Measurements from ENCODE around the gene TEK. TPM values are rescaled to one million over a fixed set of nuclear protein-coding genes. Genes with fewer than 3 reads are reported as not detected.
A peak's percentile ranks its signal among the peaks of the same experiment; 100 is the strongest.

Gene TEK
- polyA plus RNA-seq, 2 of the 4 experiments (the other 2 are of a cell fraction), result 0.04 TPM; not detected in 1

DNA sequence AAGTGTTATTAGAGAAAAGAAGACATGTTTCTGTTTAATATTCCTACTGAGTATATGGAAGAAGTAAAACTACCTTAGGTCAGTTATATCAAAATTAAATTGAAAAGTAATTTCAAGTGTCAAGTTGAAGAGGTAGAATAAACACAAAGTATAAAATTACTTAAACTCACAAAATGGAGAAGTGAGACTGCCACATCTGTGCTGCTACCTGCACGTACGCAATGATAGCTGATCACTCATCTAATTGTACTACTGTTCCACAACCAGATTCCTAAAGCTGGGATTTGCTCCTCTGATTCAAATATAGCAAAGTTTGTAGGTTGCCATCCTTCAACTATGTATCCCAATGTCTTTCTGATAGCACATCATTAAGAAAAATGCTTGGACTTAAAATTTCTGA lies 163.1 kb downstream of the TEK start:
- Histone ChIP-seq H3K27ac (no peak overlapping the region), H3K4me3 (no peak overlapping the region), H3K9me3 (no peaks in the 10 kb centered on the region), H3K4me2 (no peak overlapping the region), H3K4me1 (no peaks in the 10 kb centered on the region)
- no peak for DNase-seq (ENCODE audit: low read depth in 1 of 2, low spot score in 1 of 2)
- CTCF ChIA-PET, result interaction anchor here (1.6 to 2.0 kb wide), 2 partner anchors 11 to 25 kb away, joined by 4 to 5 read pairs; no protein-coding TSS in a partner anchor
- TF ChIP-seq SMC3 (IDR thresholded peaks at IDR 0.05), result no peak
- TF ChIP-seq CHD4 (IDR thresholded peaks at IDR 0.05; ENCODE audit: borderline replicate concordance), result no peak
- TF ChIP-seq, protein P1, sequence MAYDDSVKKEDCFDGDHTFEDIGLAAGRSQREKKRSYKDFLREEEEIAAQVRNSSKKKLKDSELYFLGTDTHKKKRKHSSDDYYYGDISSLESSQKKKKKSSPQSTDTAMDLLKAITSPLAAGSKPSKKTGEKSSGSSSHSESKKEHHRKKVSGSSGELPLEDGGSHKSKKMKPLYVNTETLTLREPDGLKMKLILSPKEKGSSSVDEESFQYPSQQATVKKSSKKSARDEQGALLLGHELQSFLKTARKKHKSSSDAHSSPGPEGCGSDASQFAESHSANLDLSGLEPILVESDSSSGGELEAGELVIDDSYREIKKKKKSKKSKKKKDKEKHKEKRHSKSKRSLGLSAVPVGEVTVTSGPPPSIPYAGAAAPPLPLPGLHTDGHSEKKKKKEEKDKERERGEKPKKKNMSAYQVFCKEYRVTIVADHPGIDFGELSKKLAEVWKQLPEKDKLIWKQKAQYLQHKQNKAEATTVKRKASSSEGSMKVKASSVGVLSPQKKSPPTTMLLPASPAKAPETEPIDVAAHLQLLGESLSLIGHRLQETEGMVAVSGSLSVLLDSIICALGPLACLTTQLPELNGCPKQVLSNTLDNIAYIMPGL (CRISPR knock-in tag; IDR thresholded peaks at IDR 0.05; ENCODE audit: borderline replicate concordance), result no peak
- TF ChIP-seq JUNB (IDR thresholded peaks at IDR 0.05), result no peak
- no peak for TF ChIP-seq MAFK (IDR thresholded peaks at IDR 0.05; ENCODE audit: partially characterized antibody)
- no peak for TF ChIP-seq HOXB5 (CRISPR knock-in tag; IDR thresholded peaks at IDR 0.05)
- TF ChIP-seq GATA3 (IDR thresholded peaks at IDR 0.05; ENCODE audit: borderline replicate concordance), result no peak
- no peak for TF ChIP-seq KDM1A (IDR thresholded peaks at IDR 0.05; ENCODE audit: low read depth)
- TF ChIP-seq ZC3H11A (IDR thresholded peaks at IDR 0.05), result no peak
- TF ChIP-seq HEYL (CRISPR knock-in tag; IDR thresholded peaks at IDR 0.05), result no peak
- TF ChIP-seq POLR2A (IDR thresholded peaks at IDR 0.05; ENCODE audit: low read length), result no peak
- no peak for TF ChIP-seq KDM5A (IDR thresholded peaks at IDR 0.05)
- no peak for TF ChIP-seq NR3C1 (IDR thresholded peaks at IDR 0.05)
- FAIRE-seq, result no peak
- ATAC-seq, result no peak
- WGBS (ENCODE audit: missing lambda C conversion rate), result 83% methylated on average over 2 of the region's 2 CpGs
- POLR2A ChIA-PET, result no interaction called here

DNA sequence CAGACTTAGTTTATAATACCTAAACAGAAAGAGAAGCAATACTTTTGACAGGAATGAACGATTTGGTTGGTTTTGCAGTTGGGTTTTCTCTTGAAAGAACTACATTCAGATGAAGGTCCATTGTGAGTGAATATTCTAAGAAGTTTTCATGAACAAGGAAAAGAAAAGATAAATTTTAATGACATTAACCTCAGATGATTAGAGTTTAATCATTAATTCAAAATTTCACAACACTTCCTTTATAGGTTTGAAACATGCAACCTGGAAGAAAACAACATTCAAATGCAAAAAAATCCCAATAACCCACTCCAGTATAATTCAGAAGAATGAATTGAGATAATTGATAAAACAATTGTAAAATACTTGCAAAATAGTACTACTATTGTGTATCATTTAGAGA lies 164.2 kb downstream of the TEK start:
- H3K9me3 ChIP-seq, result no peaks in the 10 kb centered on the region
- ATAC-seq (no peak), FAIRE-seq (peak; percentile 59), DNase-seq (ENCODE audit: low read depth in 1 of 2, low spot score in 1 of 2) (no peak)
- ChIA-PET POLR2A (no interaction called here), CTCF (interaction anchor here (0.7 to 2.4 kb wide), 4 partner anchors 12 to 240 kb away, joined by 3 to 12 read pairs (median 4); no protein-coding TSS in a partner anchor)
- no peak overlapping the region for H3K4me2 ChIP-seq
- no peak for TF ChIP-seq RAD21 (conservative IDR thresholded peaks at IDR 0.05 in 1 of 2, IDR thresholded peaks at IDR 0.05 in 1 of 2)
- TF ChIP-seq JUNB (IDR thresholded peaks at IDR 0.05), result no peak
- TF ChIP-seq, protein P2, sequence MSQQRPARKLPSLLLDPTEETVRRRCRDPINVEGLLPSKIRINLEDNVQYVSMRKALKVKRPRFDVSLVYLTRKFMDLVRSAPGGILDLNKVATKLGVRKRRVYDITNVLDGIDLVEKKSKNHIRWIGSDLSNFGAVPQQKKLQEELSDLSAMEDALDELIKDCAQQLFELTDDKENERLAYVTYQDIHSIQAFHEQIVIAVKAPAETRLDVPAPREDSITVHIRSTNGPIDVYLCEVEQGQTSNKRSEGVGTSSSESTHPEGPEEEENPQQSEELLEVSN (IDR thresholded peaks at IDR 0.05; ENCODE audit: borderline replicate concordance, low read depth), result no peak
- TF ChIP-seq KDM1A (IDR thresholded peaks at IDR 0.05; ENCODE audit: low read depth), result no peak
- no peaks in the 10 kb centered on the region for H3K4me1 ChIP-seq
- H3K27ac ChIP-seq, result no peak overlapping the region
- WGBS (ENCODE audit: missing lambda C conversion rate), result 7% methylated on average over 1 of the region's 1 CpG
- no peak overlapping the region for H3K4me3 ChIP-seq

DNA sequence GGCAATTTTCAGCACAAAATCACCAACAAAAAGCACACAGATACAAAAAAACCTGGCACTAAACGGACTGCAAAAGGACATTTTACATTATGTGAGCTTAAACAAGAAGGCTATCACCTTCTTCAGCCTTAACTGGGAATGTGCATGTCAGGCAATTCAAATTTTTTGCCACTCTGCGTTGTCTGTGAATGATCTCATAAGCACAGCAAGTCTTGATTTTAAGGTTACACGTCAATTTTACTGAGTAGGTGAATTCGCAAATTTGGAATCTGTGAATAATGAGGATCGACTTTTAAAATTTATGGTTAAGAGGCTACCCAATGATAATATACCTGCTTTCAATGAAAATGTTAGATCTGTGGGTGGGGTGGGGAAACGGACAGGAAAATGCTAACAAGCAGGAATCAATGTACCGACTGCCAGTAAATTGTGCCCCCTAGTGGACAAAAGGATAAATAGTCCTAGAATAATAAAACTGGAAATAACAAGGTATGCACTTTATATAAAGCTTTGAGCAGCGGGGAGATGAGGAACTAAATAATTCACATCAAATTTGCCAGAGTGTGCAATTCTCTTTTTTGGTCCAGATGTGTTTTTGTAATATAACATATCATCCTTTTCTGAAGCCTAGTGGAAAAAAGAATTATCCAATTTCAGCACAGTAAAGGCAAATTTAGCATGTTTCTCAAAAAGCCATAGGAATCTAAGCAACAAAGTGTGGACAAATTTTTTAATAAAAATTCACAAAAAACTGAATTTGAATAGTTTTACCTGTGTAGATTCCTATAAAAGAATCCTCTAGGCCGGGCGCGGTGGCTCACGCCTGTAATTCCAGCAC lies 167.4 kb downstream of the TEK start:
- Histone ChIP-seq H3K4me1 (no peaks in the 10 kb centered on the region), H3K4me2 (peak overlapping the region; percentile 73), H3K9me3 (no peaks in the 10 kb centered on the region), H3K4me3 (peak overlapping the region; percentile 27; the same call in 1 of the 3 replicates), H3K27ac (no peak overlapping the region)
- POLR2A ChIA-PET, result no interaction called here
- CTCF ChIA-PET, result interaction anchor here (0.6 to 4.1 kb wide), 28 partner anchors 9 to 396 kb away, joined by 3 to 40 read pairs (median 3); no protein-coding TSS in a partner anchor
- 30% methylated on average over 12 of the region's 12 CpGs for WGBS (ENCODE audit: missing lambda C conversion rate)
- FAIRE-seq (peak; percentile 94), ATAC-seq (peak; percentile 82 to 89), DNase-seq (ENCODE audit: low read depth in 1 of 2, low spot score in 1 of 2) (peak; percentile 34 to 61)
- TF ChIP-seq CHD4 (IDR thresholded peaks at IDR 0.05; ENCODE audit: borderline replicate concordance) (no peak), HOXB13 (CRISPR knock-in tag; IDR thresholded peaks at IDR 0.05; ENCODE audit: low read depth) (no peak), RAD21 (conservative IDR thresholded peaks at IDR 0.05 in 1 of 2, IDR thresholded peaks at IDR 0.05 in 1 of 2) (peak; percentile 80 to 83), MAFK (IDR thresholded peaks at IDR 0.05; ENCODE audit: partially characterized antibody) (peak; percentile 60), RFX5 (IDR thresholded peaks at IDR 0.05) (no peak), BHLHE40 (IDR thresholded peaks at IDR 0.05; ENCODE audit: low read depth, low read length) (no peak), FOSL2 (IDR thresholded peaks at IDR 0.05) (no peak), FOSL2 (CRISPR knock-in tag; IDR thresholded peaks at IDR 0.05) (no peak), POLR2AphosphoS2 (conservative IDR thresholded peaks at IDR 0.05; ENCODE audit: low read length) (no peak), HOXA7 (CRISPR knock-in tag; IDR thresholded peaks at IDR 0.05) (no peak), RARB (CRISPR knock-in tag; IDR thresholded peaks at IDR 0.05) (no peak)
- TF ChIP-seq, protein P3, sequence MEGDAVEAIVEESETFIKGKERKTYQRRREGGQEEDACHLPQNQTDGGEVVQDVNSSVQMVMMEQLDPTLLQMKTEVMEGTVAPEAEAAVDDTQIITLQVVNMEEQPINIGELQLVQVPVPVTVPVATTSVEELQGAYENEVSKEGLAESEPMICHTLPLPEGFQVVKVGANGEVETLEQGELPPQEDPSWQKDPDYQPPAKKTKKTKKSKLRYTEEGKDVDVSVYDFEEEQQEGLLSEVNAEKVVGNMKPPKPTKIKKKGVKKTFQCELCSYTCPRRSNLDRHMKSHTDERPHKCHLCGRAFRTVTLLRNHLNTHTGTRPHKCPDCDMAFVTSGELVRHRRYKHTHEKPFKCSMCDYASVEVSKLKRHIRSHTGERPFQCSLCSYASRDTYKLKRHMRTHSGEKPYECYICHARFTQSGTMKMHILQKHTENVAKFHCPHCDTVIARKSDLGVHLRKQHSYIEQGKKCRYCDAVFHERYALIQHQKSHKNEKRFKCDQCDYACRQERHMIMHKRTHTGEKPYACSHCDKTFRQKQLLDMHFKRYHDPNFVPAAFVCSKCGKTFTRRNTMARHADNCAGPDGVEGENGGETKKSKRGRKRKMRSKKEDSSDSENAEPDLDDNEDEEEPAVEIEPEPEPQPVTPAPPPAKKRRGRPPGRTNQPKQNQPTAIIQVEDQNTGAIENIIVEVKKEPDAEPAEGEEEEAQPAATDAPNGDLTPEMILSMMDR (IDR thresholded peaks at IDR 0.05), result peak; percentile 89
- TF ChIP-seq, protein P4, sequence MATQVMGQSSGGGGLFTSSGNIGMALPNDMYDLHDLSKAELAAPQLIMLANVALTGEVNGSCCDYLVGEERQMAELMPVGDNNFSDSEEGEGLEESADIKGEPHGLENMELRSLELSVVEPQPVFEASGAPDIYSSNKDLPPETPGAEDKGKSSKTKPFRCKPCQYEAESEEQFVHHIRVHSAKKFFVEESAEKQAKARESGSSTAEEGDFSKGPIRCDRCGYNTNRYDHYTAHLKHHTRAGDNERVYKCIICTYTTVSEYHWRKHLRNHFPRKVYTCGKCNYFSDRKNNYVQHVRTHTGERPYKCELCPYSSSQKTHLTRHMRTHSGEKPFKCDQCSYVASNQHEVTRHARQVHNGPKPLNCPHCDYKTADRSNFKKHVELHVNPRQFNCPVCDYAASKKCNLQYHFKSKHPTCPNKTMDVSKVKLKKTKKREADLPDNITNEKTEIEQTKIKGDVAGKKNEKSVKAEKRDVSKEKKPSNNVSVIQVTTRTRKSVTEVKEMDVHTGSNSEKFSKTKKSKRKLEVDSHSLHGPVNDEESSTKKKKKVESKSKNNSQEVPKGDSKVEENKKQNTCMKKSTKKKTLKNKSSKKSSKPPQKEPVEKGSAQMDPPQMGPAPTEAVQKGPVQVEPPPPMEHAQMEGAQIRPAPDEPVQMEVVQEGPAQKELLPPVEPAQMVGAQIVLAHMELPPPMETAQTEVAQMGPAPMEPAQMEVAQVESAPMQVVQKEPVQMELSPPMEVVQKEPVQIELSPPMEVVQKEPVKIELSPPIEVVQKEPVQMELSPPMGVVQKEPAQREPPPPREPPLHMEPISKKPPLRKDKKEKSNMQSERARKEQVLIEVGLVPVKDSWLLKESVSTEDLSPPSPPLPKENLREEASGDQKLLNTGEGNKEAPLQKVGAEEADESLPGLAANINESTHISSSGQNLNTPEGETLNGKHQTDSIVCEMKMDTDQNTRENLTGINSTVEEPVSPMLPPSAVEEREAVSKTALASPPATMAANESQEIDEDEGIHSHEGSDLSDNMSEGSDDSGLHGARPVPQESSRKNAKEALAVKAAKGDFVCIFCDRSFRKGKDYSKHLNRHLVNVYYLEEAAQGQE (IDR thresholded peaks at IDR 0.05), result no peak
